NCI-H1930 (cell line): ENCODE results near the gene CXCL14.

Source experiments
- DNase-seq, 2 experiments: peaks; one replicate each; lab custom pipeline; 2025; lab: John Stamatoyannopoulos, UW

Gene CXCL14

GRCh38 chr5:135578685-135579341 lies at the start of gene CXCL14:
TSS of gene CXCL14 (minus strand) at chr5:135578991. CDS start at chr5:135578778, 213 bp downstream.
- DNase-seq: no peak

- DNase-seq: no peak
These were observed 47.8 kb upstream of the CXCL14 start for GRCh38 chr5:135626636-135627035.

GRCh38 chr5:135625961-135626360 lies 47.2 kb upstream of the CXCL14 start:
- DNase-seq: no peak

GRCh38 chr5:135625486-135625885 lies 46.7 kb upstream of the CXCL14 start:
- DNase-seq: no peak

- DNase-seq: no peak
These were observed 46.3 kb upstream of the CXCL14 start for GRCh38 chr5:135625061-135625460.

- DNase-seq: no peak
These were observed 44.5 kb upstream of the CXCL14 start for GRCh38 chr5:135623186-135623715.

GRCh38 chr5:135615581-135616260 lies 36.9 kb upstream of the CXCL14 start:
- no peak for DNase-seq

- DNase-seq: no peak
These were observed 36.4 kb upstream of the CXCL14 start for GRCh38 chr5:135615171-135615570.

GRCh38 chr5:135609981-135610380 lies 31.2 kb upstream of the CXCL14 start:
- no peak for DNase-seq

- DNase-seq: no peak
These were observed 30.1 kb upstream of the CXCL14 start for GRCh38 chr5:135608761-135609443.

- no peak for DNase-seq
These were observed 29.6 kb upstream of the CXCL14 start for GRCh38 chr5:135608361-135608760.

GRCh38 chr5:135606431-135606830 lies 27.6 kb upstream of the CXCL14 start:
- no peak for DNase-seq

- no peak for DNase-seq
These were observed 26.4 kb upstream of the CXCL14 start for GRCh38 chr5:135605221-135605620.

GRCh38 chr5:135604056-135604455 lies 25.3 kb upstream of the CXCL14 start:
- no peak for DNase-seq

- DNase-seq: no peak
These were observed 24.3 kb upstream of the CXCL14 start for GRCh38 chr5:135602882-135603721.

- DNase-seq: no peak
These were observed 22.7 kb upstream of the CXCL14 start for GRCh38 chr5:135601466-135601865.

- DNase-seq: no peak
These were observed 22.2 kb upstream of the CXCL14 start for GRCh38 chr5:135600971-135601381.

GRCh38 chr5:135600152-135600570 lies 21.4 kb upstream of the CXCL14 start:
- no peak for DNase-seq

- no peak for DNase-seq
These were observed 20.8 kb upstream of the CXCL14 start for GRCh38 chr5:135599421-135600151.

- no peak for DNase-seq
These were observed 20.1 kb upstream of the CXCL14 start for GRCh38 chr5:135598691-135599395.

GRCh38 chr5:135596788-135597187 lies 18.0 kb upstream of the CXCL14 start:
- DNase-seq: no peak
